C4-2B (cell line): ENCODE results near the gene BTBD8.

Experiments
- CTCF ChIP-seq: fragments of 450-650 bp; conservative IDR thresholded peaks from 2 replicates; pipeline ENCODE4 v1.5.1; 2017; ENCODE audit warnings: mild to moderate bottlenecking
- ZFX ChIP-seq: fragments of 450-650 bp; IDR thresholded peaks from 2 replicates; pipeline ENCODE4 v1.6.1; 2017

GRCh38 chr1:92230736-92231135 lies 150.6 kb downstream of the BTBD8 start:
- TF ChIP-seq CTCF (no peak), ZFX (no peak)
